IMR-90 (cell line): ENCODE results near the gene TBC1D10A. TPM values are rescaled to one million over a fixed set of nuclear protein-coding genes. Genes with fewer than 3 reads are reported as not detected.

Experiments used
- ATAC-seq: fragments of 200-7000 bp; cut with Tn5 transposase; 2 replicates; pipeline ENCODE4 v1.9.1; 2020; ENCODE audit warnings: low read depth, mild to moderate bottlenecking, moderate library complexity
- BruUV-seq: library from RNA; stranded (reverse); fragments of 400-500 nt; replicated peaks from 2 replicates; lab custom pipeline; 2021; lab: Mats Ljungman, UMichigan
- CTCF ChIA-PET: fragments of 300-600 bp; formaldehyde crosslinking; extraction: SDS; loops from one replicate; lab custom pipeline; 2021; ENCODE audit warnings: antibody characterized with exemption; lab: Yijun Ruan, JAX
- POLR2A ChIA-PET: fragments of 300-600 bp; sonication (Branson Sonifier 250); formaldehyde crosslinking; loops from one replicate; lab custom pipeline; 2022; ENCODE audit warnings: antibody characterized with exemption; ENCODE audit not compliant: unreplicated experiment; lab: Charles Lee
- DNase-seq: peaks from one replicate; pipeline ENCODE4 v3.0.0; 2013
- H2AFZ ChIP-seq: replicated peaks from 2 replicates; pipeline ENCODE3; 2013; ENCODE audit warnings: low read length, mild to moderate bottlenecking; ENCODE audit not compliant: poor library complexity
- H2AK5ac ChIP-seq: 2 replicates; pipeline ENCODE4 v1.6.1; 2013; ENCODE audit warnings: low read depth, low read length, inconsistent platforms
- H2AK9ac ChIP-seq: replicated peaks from 2 replicates; pipeline ENCODE3; 2013; ENCODE audit warnings: mild to moderate bottlenecking, low read depth, low read length, moderate library complexity; ENCODE audit not compliant: poor library complexity
- H2BK120ac ChIP-seq: 2 replicates; pipeline ENCODE4 v1.6.1; 2013; ENCODE audit warnings: low read depth, low read length, inconsistent platforms
- H2BK15ac ChIP-seq: 3 replicates; pipeline ENCODE4 v1.6.1; 2013; ENCODE audit warnings: low read depth, low read length, inconsistent platforms
- H2BK20ac ChIP-seq: 2 replicates; pipeline ENCODE4 v1.6.1; 2013; ENCODE audit warnings: low read depth, mild to moderate bottlenecking, inconsistent platforms, low read length, moderate library complexity
- H2BK5ac ChIP-seq: 2 replicates; pipeline ENCODE4 v1.6.1; 2013; ENCODE audit warnings: mild to moderate bottlenecking, low read depth, low read length, inconsistent platforms; ENCODE audit not compliant: poor library complexity, severe bottlenecking
- H3K14ac ChIP-seq: replicated peaks from 2 replicates; pipeline ENCODE4 v1.6.1; 2013; ENCODE audit warnings: low read depth, low read length, inconsistent platforms
- H3K18ac ChIP-seq: 2 replicates; pipeline ENCODE4 v1.6.1; 2013; ENCODE audit warnings: low read depth, low read length, control low read depth
- H3K23ac ChIP-seq: 2 replicates; pipeline ENCODE4 v1.6.1; 2013; ENCODE audit warnings: low read depth, low read length, inconsistent platforms
- H3K27ac ChIP-seq: 2 replicates; pipeline ENCODE4 v1.5.1; 2013; ENCODE audit warnings: mild to moderate bottlenecking, control low read depth, low read length; ENCODE audit not compliant: insufficient read depth
- H3K27me3 ChIP-seq: 2 replicates; pipeline ENCODE4 v1.6.1; 2013; ENCODE audit warnings: low read length; ENCODE audit not compliant: control insufficient read depth, insufficient read depth
- H3K36me3 ChIP-seq: 2 replicates; pipeline ENCODE4 v1.6.1; 2013; ENCODE audit warnings: low read length, mixed read lengths; ENCODE audit not compliant: control insufficient read depth, insufficient read depth
- H3K4ac ChIP-seq: 2 replicates; pipeline ENCODE4 v1.6.1; 2013; ENCODE audit warnings: low read depth, low read length, inconsistent platforms
- H3K4me1 ChIP-seq: 2 replicates; pipeline ENCODE4 v1.6.1; 2013; ENCODE audit warnings: low read length, mixed read lengths; ENCODE audit not compliant: control insufficient read depth, insufficient read depth
- H3K4me2 ChIP-seq: 2 replicates; pipeline ENCODE4 v1.6.1; 2013; ENCODE audit warnings: low read depth, mild to moderate bottlenecking, control low read depth, low read length, moderate library complexity
- H3K4me3 ChIP-seq: 2 replicates; pipeline ENCODE4 v1.5.1; 2013; ENCODE audit warnings: low read depth, mild to moderate bottlenecking, control low read depth, low read length, moderate library complexity; ENCODE audit not compliant: insufficient read depth
- H3K56ac ChIP-seq: 2 replicates; pipeline ENCODE4 v1.6.1; 2013; ENCODE audit warnings: low read length, inconsistent platforms; ENCODE audit not compliant: insufficient read depth; ENCODE audit errors: extremely low read depth
- H3K79me1 ChIP-seq, 2 experiments: 2 replicates each; pipeline ENCODE4 v1.6.1; 2013; ENCODE audit warnings: low read length in 2 of 2, inconsistent platforms in 1 of 2, low read depth in 1 of 2
- H3K9ac ChIP-seq: 2 replicates; pipeline ENCODE4 v1.6.1; 2013; ENCODE audit warnings: low read depth, low read length, control low read depth
- H3K9me1 ChIP-seq: 2 replicates; pipeline ENCODE4 v1.6.1; 2013; ENCODE audit warnings: low read length, inconsistent platforms; ENCODE audit not compliant: insufficient read depth
- H3K9me3 ChIP-seq: 2 replicates; pipeline ENCODE4 v1.6.1; 2013; ENCODE audit warnings: low read length; ENCODE audit not compliant: control insufficient read depth, insufficient read depth
- H4K20me1 ChIP-seq: 2 replicates; pipeline ENCODE4 v1.6.1; 2013; ENCODE audit warnings: low read length, inconsistent platforms; ENCODE audit not compliant: insufficient read depth
- H4K5ac ChIP-seq: 2 replicates; pipeline ENCODE4 v1.6.1; 2013; ENCODE audit warnings: mild to moderate bottlenecking, low read depth, low read length, control low read depth
- H4K8ac ChIP-seq, 2 experiments: 2 replicates each; pipeline ENCODE4 v1.6.1; 2013; ENCODE audit warnings: low read depth in 2 of 2, low read length in 2 of 2, control low read depth in 1 of 2, inconsistent platforms in 1 of 2
- H4K91ac ChIP-seq: 2 replicates; pipeline ENCODE4 v1.6.1; 2013; ENCODE audit warnings: low read depth, low read length, inconsistent platforms; ENCODE audit not compliant: insufficient read depth
- USF2 ChIP-seq: fragments of 150-350 bp; IDR thresholded peaks from 2 replicates; pipeline ENCODE4 v1.6.1; 2017; ENCODE audit warnings: mild to moderate bottlenecking, antibody characterized with exemption, low read length, low read depth
- WGBS, 2 experiments: methylation state at CpG; one replicate each; pipeline versions ENCODE4 v1.1.5 to v1.1.7; 2013; ENCODE audit warnings: missing lambda C conversion rate in 2 of 2; ENCODE audit not compliant: insufficient read length in 1 of 2; ENCODE audit errors: extremely low coverage in 2 of 2; 5-methylcytosine and 5-hydroxymethylcytosine counted together
- dilution Hi-C: fragments of 300-500 bp; cut with HindIII; formaldehyde crosslinking; loops from one replicate; pipeline ENCODE4 v1.14.3; 2018; ENCODE audit warnings: low sequenced_read_pairs; ENCODE audit not compliant: unreplicated experiment
- in situ Hi-C: fragments of 300-500 bp; cut with MboI; formaldehyde crosslinking; loops from 3 replicates; pipeline ENCODE4 v1.14.3; 2019; ENCODE audit warnings: low sequenced_read_pairs, inconsistent platforms, mixed read lengths
- intact Hi-C: fragments of 100-400 bp; cut with micrococcal nuclease; formaldehyde crosslinking; loops from 2 replicates; pipeline ENCODE4 v1.10.0; 2022
- polyA plus RNA-seq, 3 experiments: library from polyadenylated mRNA; depleted of rRNA; stranded (reverse); fragments of >200 nt; gene quantifications; 2 replicates each; pipeline ENCODE4 v1.2.3, GENCODE V29; 2012; ENCODE audit warnings: low replicate concordance in 1 of 3
- total RNA-seq: library from RNA; depleted of rRNA; stranded (reverse); fragments of >200 nt; gene quantifications from 2 replicates; pipeline ENCODE4 v1.2.3, GENCODE V29; 2012

Gene TBC1D10A
- total and polyA plus RNA-seq, 2 of the 4 experiments (the other 2 are of a cell fraction) = 16.3 to 33.1 TPM

GRCh38 chr22:30371981-30372380 is 45.2 kb upstream of the TBC1D10A start:
- H3K27ac ChIP-seq = no peak overlapping the region
- no peak for DNase-seq
- BruUV-seq = no TSS peak
- no peak for ATAC-seq
- H4K91ac ChIP-seq = no peak overlapping the region
- CTCF ChIA-PET = no interaction called here
- H2AFZ ChIP-seq = no peak overlapping the region
- no peak overlapping the region for H3K4ac ChIP-seq
- POLR2A ChIA-PET = no interaction called here
- H3K9ac ChIP-seq = no peak overlapping the region
- H3K4me3 ChIP-seq = no peak overlapping the region
- no CpG with 5 or more reads among the region's 13 CpGs for WGBS, 2 experiments
- H3K9me1 ChIP-seq = no peaks in the 10 kb centered on the region
- H2BK20ac ChIP-seq = no peak overlapping the region
- H3K9me3 ChIP-seq = no peaks in the 10 kb centered on the region
- no peak overlapping the region for H3K4me2 ChIP-seq
- no peak overlapping the region for H3K14ac ChIP-seq
- no peak overlapping the region for H2BK5ac ChIP-seq
- no peak overlapping the region for H3K23ac ChIP-seq
- in situ Hi-C loops = no loop called here
- H3K18ac ChIP-seq = no peak overlapping the region
- no peak overlapping the region for H2AK9ac ChIP-seq
- TF ChIP-seq USF2 = no peak
- dilution Hi-C loops = no loop called here
- no peak overlapping the region for H2BK120ac ChIP-seq
- intact Hi-C loops = no loop called here
- H3K27me3 ChIP-seq = no peaks in the 10 kb centered on the region
- H2AK5ac ChIP-seq = no peak overlapping the region
- H3K4me1 ChIP-seq = peaks cover 5% of the 10 kb centered on the region; the same call in 1 of the 2 replicates
- peaks cover 4% of the 10 kb centered on the region for H4K20me1 ChIP-seq
- H3K79me1 ChIP-seq = no peaks in the 10 kb centered on the region
- no peak overlapping the region for H4K8ac ChIP-seq
- no peak overlapping the region for H4K5ac ChIP-seq
- no peak overlapping the region for H3K56ac ChIP-seq
- H3K36me3 ChIP-seq = peaks cover 7% of the 10 kb centered on the region
- H2BK15ac ChIP-seq = no peak overlapping the region
